GM19455 (cell line): ENCODE data around the gene RPL22L1.
"Not testable (repeated sequence)": the region's sequence is repeated elsewhere in the genome, so short reads cannot be mapped to it uniquely, and the experiment has no call there.

Experiments
- ATAC-seq: cut with Tn5 transposase; IDR thresholded peaks from one replicate; pipeline ENCODE4 v1.9.1; 2021; ENCODE audit not compliant: unreplicated experiment

Gene RPL22L1

DNA sequence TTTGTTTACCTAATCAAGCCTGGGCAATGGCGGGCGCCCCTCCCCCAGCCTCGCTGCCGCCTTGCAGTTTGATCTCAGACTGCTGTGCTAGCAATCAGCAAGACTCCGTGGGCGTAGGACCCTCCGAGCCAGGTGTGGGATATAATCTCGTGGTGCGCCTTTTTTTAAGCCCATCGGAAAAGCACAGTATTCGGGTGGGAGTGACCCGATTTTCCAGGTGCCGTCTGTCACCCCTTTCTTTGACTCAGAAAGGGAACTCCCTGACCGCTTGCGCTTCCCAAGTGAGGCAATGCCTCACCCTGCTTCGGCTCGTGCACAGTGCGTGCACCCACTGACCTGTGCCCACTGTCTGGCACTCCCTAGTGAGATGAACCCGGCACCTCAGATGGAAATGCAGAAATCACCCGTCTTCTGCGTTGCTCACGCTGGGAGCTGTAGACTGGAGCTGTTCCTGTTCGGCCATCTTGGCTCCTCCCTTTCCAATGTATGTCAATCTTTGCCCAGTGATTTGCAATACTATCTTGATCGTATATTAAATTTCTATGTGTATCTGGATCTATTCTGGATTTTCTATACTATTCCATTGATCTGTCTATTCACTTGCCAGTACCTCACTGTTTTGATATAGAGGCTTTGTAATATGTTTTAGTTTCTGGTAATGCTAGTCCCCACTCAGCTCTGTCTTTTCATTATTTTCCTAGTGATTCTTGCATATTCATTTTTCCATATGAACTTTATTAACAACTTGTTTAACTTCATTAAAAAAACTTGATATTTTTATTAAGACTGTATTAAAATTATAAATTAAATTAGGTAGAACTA is 14.3 kb upstream of the RPL22L1 start:
- not testable (repeated sequence) for ATAC-seq

DNA sequence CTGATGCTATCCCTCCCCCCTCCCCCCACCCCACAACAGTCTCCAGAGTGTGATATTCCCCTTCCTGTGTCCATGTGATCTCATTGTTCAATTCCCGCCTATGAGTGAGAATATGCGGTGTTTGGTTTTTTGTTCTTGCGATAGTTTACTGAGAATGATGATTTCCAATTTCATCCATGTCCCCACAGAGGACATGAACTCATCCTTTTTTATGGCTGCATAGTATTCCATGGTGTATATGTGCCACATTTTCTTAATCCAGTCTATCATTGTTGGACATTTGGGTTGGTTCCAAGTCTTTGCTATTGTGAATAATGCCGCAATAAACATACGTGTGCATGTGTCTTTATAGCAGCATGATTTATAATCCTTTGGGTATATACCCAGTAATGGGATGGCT is 8.7 kb upstream of the RPL22L1 start:
- not testable (repeated sequence) for ATAC-seq

DNA sequence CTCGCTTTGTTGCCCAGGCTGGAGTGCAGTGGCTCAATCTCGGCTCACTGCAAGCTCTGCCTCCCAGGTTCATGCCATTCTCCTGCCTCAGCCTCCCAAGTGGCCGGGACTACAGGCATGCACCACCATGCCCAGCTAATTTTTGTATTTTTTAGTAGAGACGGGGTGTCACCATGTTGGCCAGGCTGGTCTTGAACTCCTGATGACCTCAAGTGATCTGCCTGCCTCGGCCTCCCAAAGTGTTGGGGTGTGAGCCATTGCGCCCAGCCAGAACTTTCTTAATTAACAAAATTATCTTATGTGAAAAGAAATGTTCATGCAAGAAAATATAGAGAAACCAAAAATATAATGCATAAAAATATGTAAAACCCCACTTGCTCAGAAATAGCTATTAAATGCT is 7.3 kb upstream of the RPL22L1 start:
- not testable (repeated sequence) for ATAC-seq

DNA sequence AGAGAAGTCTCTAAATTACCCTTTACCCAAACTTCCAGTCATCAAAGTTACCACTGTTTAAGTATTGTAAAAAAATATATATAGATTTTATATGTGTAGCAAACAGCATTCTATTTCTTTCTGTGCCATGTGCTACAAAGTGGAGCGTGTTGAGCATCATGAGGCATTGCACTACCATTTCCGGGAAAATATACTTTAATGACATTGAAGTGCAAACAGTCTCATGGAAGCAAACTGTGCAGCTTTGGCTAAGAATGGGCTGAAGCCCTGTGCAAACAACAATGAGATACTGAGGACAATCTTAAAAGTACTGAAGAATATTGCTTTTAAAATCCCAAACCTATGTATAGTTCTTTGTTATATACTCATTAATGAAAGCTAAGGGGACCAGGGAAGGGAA is 6.5 kb upstream of the RPL22L1 start:
- no peak for ATAC-seq

DNA sequence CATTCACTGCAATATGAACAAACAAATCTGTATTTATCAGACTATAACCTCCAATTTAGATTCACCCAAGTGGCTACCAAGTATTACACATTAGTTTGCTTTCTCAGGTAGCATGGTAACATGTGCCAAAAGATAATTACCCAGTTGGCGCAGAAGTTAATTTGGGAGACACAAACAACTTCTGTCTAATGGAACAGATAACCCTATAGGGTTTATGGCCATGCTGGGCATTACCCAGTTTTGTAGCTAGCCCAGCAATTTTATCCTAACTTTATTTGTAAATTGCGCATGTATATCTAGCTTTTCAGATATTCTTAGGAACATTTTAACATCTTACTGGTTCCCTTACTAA is 780 bp downstream of the RPL22L1 start:
- no peak for ATAC-seq

DNA sequence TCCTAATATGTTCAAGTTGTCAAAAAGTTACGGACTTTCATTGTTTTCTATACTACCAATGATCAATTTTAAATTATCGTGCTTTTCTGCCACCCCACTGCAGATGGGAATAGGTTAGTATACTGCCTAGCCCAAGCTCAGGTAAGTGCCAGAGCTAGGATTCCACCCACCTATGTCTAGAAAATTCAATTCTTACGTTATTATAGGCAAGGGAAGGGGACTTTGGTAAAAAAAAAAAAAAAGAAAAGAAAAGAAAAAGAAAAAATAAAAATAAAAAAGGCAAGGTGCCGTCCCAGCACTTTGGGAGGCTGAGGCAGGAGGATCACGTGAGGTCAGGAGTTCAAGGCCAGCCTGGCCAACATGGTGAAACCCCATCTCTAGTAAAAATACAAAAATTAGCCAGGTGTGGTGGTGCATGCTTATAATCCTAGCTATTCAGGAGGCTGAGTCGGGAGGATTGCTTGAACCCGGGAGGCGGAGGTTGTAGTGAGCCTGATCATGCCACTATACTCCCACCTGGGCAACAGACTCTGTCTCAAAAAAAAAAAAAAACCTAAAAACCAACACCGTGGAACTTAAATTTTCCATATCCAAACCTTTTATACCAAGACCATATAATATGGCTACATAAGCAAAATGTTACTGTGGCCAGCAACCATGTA is 1.3 kb downstream of the RPL22L1 start:
- ATAC-seq, result no peak

DNA sequence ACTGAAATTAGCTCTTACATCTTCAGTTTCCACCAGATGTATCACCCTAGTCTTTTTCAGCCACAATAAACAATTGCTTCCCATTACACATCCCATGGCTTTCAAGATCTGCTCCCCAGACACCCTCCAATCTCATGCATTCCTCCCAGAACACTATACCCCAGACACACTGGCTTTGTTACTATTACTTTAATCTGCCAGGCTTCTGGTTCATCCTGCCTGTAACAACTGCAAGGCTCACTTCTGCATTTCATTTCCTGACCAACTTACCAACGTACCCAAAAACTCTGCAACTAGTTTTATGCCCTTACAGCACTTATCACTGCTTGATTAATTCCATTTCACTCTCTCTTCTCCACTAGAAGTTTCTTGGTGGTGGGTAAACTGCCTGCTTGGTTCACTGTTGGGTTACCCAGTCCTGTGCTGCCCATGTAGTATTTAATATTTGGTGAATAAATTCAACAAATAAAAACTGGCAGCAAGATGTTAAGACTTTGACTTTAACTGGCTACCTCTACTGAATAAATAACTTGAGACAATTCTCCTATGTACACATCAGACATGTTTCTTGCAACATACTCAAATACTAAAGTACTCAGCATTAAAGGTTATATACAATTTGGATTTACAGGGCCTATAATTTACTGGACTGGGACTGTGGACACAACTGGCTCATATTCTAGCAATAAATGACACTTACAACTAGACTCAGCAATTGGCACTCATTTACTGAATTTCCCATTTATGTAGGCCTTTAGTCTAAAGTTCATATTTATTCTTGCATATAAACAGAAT is 2.7 kb downstream of the RPL22L1 start:
- ATAC-seq, result no peak

DNA sequence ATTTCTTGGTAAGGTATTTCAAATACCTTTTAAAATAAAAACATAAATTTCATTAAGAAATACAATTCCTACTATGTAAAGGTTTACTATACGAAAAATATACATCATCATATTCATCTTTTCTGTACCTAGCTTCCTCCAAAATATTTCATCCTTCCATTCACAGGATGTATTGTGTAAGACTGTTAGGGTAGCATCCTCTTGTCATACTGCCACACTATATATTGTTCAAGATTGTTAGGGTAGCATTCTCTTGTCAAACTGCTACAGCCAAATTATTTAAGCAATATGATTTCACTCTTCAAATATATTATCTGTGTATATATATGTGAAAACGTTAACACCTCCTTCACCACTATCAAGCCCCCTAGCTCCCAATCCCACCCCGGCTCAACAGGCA is 3.5 kb downstream of the RPL22L1 start:
- no peak for ATAC-seq

DNA sequence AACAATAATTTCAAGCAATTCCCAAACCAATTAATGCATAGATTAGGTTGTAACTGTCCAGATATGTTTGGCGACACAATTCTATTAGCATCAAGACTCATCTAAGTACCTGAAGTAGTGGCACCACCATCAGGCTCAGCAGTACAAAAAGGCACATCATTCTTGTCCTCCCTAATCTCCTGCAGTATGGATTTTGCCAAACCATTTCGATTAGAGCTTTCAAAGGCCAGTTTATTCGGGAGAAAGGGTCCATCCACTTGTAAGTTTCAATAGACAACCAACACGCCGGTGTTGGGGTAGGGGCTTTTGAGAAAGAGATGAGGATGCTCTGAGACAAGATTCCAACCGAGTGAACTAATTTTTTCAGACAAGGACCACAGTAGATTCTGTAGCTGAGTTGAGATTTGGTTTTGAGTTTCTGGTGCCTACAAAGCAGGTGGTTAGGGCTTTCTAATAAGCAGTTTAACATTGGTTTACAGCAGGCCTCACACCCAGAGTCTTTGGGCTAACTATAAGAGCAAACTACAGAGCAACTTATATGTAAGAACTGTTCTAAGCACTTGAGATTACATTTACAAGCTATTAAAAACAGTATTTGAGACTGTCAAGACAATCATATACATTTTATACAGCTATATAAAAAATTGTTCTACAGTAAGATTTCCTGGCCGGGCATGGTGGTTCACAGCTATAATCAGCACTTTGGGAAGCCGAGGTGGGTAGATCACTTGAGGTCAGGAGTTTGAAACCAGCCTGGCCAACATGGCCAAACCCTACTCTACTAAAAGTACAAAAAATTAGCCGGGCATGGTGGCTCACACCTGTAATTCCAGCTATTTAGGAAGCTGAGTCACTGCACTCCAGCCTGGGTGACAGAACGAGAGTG is 4.5 kb downstream of the RPL22L1 start:
- ATAC-seq, result no peak

DNA sequence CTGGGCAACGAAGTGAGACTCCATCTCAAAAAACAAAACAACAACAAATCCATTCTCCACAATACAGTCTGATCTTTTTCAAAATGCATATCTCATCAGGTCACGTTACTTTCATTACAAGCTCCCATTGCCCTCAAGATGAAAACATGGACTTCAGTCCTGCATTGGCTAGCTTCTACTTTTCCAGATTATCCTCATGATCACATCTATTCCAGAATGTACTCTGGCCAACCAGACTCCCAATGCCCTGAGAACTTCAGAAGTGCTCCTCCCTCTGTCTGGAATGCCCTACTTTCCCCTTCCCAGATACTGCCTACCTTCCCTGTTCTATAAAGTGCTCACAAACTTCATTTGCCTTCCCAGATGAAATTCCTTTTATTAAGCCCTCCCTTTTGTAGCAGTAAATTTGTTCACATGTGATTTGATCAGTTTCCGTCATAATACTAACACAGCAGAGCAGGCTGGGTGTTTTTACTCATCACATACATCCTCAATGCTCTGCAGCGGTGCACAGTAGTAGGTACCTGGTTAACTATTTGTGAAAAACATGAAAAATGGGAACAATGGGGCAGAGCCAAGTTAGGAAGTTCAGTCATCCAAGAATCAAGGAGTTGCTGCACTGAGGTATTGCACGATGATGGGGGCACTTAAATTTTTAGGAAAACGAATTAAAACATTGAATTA is 5.3 kb downstream of the RPL22L1 start:
- no peak for ATAC-seq

DNA sequence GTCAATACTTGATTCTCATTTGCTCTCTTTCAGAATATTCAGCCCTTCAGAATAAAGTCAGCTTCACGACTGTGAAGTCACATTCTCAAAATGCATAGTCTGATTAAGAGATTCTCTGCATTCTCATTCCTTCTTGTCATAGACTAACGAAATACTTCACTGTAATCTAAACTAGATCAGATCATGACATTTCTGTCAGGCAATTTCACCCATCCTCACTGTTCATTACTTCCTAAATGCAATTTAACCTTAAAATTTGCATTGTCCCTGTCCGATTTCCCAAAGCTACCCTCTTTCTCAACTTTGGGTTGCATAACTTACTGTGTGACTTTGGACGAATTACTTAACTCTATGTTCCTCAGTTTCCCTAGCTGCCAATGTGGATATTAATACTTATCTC is 6.2 kb downstream of the RPL22L1 start:
- no peak for ATAC-seq

DNA sequence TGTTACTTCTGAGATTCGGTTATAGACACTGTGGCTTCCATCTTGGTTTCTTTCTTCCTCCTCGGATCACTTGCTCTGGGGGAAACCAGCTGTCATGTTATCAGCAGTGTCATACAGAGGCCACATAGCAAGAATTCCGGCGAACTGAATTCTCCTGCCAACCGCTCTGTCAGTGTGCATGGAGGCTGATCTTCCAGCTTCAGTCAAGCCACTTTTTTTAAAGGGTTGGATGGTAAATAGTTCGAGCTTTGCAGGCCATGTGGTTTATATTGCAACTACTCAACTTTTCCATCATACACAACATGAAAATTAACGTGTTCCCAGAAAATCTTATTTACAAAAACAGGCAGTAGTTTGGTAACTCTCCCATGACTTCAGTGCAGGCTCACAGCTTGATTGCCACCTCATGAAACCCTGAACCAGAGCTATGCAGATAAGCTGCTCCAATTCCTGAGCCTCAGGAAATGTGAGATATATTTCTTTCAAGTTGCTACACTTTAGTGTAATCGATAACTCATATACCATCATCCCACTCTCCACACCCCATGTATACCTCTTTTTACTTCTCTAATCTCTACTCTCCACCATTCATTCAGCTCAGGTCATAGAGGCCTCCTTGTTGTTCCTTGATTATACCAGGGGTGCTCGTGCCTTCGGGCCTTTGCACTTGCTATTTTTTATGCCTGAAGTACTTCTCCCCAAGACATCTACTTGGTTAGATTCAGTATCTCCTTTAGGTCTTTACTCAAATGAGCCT is 7.2 kb downstream of the RPL22L1 start:
- ATAC-seq, result no peak

DNA sequence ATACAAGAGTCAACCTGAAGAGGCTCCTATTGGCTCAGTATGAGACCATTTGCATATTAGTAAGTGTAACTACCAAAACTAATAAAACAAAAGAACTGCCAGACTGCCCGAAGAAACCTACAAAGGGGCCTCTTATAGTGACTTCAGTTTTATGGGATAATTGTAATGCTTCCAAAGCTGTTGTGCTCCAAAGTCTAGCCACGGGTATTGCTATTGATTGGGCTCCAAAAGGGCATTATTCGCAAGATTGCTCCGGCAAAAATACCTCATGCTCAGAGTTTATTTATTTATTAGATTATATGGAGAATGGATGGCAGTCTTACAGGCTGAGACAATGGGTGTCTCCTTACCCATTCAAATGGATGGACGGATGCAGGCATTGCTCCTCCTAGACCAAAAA is 11.4 kb downstream of the RPL22L1 start:
- ATAC-seq, result no peak

DNA sequence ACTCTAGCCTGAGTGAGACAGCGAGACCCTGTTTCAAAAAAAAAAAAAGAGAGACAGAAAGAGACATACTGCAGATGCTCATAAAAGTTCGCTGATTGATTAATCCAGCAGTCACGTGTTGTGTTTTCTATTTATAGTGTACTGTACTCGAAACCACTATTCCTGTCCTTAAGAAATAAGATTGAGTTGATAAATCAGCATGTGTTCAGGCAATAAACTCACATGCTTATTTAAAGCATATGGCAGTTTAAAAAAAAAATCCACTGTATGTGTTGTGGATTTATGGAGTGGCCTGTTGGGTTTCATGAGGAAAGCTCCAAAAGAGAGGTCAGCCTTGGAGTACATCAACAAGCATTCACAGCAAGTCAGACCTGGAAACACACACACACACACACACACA is 17.7 kb downstream of the RPL22L1 start:
- ATAC-seq, result no peak

DNA sequence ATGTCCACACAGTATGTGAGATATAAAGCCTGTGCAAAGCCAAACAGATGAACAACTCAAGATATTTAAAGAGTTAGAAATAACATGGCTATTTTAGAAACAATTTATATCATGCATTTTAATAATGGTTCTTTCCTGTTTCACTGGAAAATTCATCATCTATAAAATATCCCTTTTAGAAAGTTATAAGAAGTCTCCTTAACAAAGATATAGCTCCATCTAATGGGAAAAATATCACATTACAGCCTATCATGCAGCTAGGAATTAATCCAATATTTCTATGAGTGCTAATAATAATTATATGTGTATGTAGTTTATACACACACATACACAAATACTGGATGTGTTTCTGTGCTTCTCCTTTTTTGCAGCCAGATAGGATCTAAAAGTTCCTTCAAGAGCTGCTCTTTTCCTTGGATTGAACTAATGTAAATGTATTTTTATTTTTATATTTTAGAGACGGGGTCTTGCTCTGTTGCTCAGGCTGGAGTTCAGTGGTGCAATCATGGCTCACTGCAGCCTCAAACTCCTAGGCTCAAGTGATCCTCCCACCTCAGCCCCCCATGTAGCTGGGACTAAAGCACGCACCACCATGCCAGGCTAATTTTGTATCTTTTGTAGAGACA is 21.6 kb downstream of the RPL22L1 start:
- ATAC-seq, result no peak

DNA sequence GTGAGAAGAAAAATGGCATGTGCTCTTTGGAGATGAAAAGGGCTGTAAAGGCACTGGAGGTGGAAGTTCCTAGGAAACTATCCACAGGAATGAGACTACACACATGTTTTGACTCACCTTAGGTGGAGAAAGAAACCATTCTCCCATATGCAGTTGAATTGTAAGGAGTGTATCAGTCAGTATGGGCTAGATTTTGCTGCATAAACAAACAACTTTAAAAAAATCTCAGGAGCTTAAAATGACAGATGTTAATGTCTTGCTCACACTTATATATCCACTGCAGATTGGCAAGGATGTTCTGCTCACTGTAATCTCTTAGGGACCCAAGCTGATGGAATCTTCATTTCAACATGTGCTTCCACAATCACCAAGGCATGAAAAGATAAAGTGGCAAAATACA is 25.6 kb downstream of the RPL22L1 start:
- no peak for ATAC-seq

DNA sequence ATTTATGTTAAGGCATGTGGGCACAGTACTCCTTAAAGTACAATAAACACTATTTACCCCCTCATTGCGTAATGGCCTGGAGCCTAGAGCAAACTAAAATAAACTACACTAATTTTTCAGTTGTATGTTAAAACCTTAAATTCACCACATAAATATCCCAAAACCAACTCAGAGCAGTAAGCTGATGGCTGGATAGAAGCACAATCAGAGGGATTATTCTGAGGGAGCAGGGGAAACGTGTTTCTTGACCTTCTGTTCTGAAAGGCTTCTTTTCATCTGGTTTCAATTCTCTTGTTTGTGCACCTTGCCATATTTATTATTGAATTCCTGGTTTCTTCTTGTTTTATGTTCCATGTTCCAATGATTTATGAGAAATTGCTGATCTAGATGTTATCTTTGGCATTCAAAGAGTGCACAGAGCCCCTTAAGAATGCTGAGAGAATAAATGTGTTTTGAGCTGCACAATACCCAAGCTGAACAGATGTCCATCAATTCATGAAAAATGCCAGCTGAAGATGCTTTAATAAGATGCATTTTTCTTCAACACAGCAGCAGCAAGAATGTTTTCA is 29.6 kb downstream of the RPL22L1 start:
- no peak for ATAC-seq

DNA sequence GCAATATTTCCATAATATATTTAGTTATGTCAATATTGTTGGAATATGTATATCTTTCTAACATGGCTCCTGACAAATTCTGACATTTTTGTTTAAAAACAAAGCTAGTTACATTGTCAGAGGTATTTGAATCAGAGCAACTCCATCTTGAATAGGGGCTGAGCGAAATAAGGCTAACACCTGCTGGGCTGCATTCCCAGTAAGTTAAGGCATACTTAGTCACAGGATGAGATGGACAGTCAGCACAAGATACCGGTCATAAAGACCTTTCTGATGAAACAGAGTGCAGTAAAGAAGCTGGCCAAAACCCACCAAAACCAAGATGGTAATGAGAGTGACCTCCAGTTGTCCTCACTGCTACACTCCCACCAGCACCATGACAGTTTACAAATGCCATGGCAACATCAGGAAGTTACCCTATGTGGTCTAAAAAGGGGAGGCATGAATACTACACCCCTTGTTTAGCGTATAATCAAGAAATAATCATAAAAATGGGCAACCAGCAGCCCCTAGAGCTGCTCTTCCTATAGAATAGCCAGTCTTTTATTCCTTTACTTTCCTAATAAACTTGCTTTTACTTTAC is 30.4 kb downstream of the RPL22L1 start:
- ATAC-seq, result no peak

DNA sequence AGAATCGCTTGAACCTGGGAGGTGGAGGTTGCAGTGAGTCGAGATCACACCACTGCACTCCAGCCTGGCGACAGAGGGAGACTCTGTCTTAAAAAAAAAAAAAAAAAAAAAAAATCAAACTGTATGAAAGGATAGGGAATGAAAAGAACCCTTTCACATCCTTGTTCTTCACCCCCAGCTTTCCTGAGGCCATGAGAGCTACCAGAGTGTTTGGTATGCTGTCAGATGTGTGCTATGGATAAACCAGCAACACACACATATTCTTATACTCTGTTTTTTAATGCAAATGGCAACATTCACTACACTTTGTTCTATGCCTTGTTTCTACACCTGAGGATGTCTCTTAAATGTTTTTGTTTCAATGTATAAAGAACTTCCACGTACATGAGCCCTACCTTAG is 33.5 kb downstream of the RPL22L1 start:
- ATAC-seq, result no peak
